WERI-Rb-1 (cell line): ENCODE data around the gene MTCL1.

Source experiments
- DNase-seq: peaks from one replicate; pipeline ENCODE4 v3.0.0-alpha.2; 2020
- H3K27ac ChIP-seq: fragments of 250-450 bp; sonication (Bioruptor Pico); 2 replicates; pipeline ENCODE4 v1.5.1; 2020; ENCODE audit warnings: mild to moderate bottlenecking, moderate library complexity
- H3K27me3 ChIP-seq: fragments of 250-450 bp; sonication (Bioruptor Pico); 2 replicates; pipeline ENCODE4 v1.5.1; 2021; ENCODE audit warnings: mild to moderate bottlenecking, low read depth, moderate library complexity; ENCODE audit not compliant: insufficient read depth, severe bottlenecking
- H3K36me3 ChIP-seq: fragments of 250-450 bp; sonication (Bioruptor Pico); 2 replicates; pipeline ENCODE4 v1.5.1; 2020; ENCODE audit warnings: mild to moderate bottlenecking, moderate library complexity
- H3K4me3 ChIP-seq: 2 replicates; pipeline ENCODE4 v1.5.1; 2011; ENCODE audit warnings: low read depth, mild to moderate bottlenecking, control low read depth, low read length
- H3K9me3 ChIP-seq: fragments of 250-450 bp; sonication (Bioruptor Pico); 2 replicates; pipeline ENCODE4 v1.5.1; 2021; ENCODE audit warnings: mild to moderate bottlenecking, moderate library complexity; ENCODE audit not compliant: severe bottlenecking
- CTCF ChIP-seq: IDR thresholded peaks from 2 replicates; pipeline ENCODE4 v1.5.1; 2011; ENCODE audit warnings: low read depth, mild to moderate bottlenecking, control low read depth, inconsistent platforms, low read length

MTCL1 gene

GRCh38 chr18:8791171-8791651, 85.9 kb downstream of the MTCL1 start:
- Histone ChIP-seq H3K27me3 (no peaks in the 10 kb centered on the region), H3K27ac (no peak overlapping the region), H3K36me3 (no peaks in the 10 kb centered on the region; the same call in 1 of the 2 replicates), H3K4me3 (no peak overlapping the region), H3K9me3 (no peaks in the 10 kb centered on the region)
- no peak for DNase-seq
- no peak for TF ChIP-seq CTCF

- no peaks in the 10 kb centered on the region for H3K27me3 ChIP-seq
- H3K27ac ChIP-seq, result no peak overlapping the region
- DNase-seq, result no peak
- no peaks in the 10 kb centered on the region for H3K36me3 ChIP-seq
- no peak for TF ChIP-seq CTCF
- H3K9me3 ChIP-seq, result no peaks in the 10 kb centered on the region
- no peak overlapping the region for H3K4me3 ChIP-seq
Measured at GRCh38 chr18:8792688-8793316, 87.4 kb downstream of the MTCL1 start.

GRCh38 chr18:8793445-8794155, 88.2 kb downstream of the MTCL1 start:
- no peak for DNase-seq
- Histone ChIP-seq H3K9me3 (no peaks in the 10 kb centered on the region), H3K27ac (no peak overlapping the region), H3K36me3 (no peaks in the 10 kb centered on the region), H3K4me3 (no peak overlapping the region), H3K27me3 (no peaks in the 10 kb centered on the region)
- TF ChIP-seq CTCF, result no peak

- no peak overlapping the region for H3K4me3 ChIP-seq
- no peaks in the 10 kb centered on the region for H3K27me3 ChIP-seq
- no peaks in the 10 kb centered on the region for H3K36me3 ChIP-seq
- no peaks in the 10 kb centered on the region for H3K9me3 ChIP-seq
- no peak for DNase-seq
- no peak overlapping the region for H3K27ac ChIP-seq
- no peak for TF ChIP-seq CTCF
Measured at GRCh38 chr18:8794156-8794933, 89.0 kb downstream of the MTCL1 start.

- Histone ChIP-seq H3K36me3 (no peaks in the 10 kb centered on the region), H3K9me3 (no peaks in the 10 kb centered on the region), H3K27ac (no peak overlapping the region), H3K4me3 (no peak overlapping the region), H3K27me3 (no peaks in the 10 kb centered on the region)
- no peak for DNase-seq
- no peak for TF ChIP-seq CTCF
Measured at GRCh38 chr18:8794934-8795280, 89.6 kb downstream of the MTCL1 start.
